K562 (cell line): ENCODE measurements around the gene PMEPA1. TPM values are rescaled to one million over a fixed set of nuclear protein-coding genes. Genes with fewer than 3 reads are reported as not detected.

ENCODE experiments used
- ATAC-seq: fragments of 200-7000 bp; cut with Tn5 transposase; 3 replicates; pipeline ENCODE4 v1.9.1; 2020; ENCODE audit warnings: moderate library complexity
- BruUV-seq: library from RNA; stranded (reverse); fragments of 400-500 nt; replicated peaks from 2 replicates; lab custom pipeline; 2021; lab: Mats Ljungman, UMichigan
- CTCF ChIA-PET: fragments of 300-600 bp; formaldehyde crosslinking; extraction: SDS; loops from one replicate; lab custom pipeline; 2021; ENCODE audit warnings: low intra/inter-chr PET ratio; lab: Yijun Ruan, JAX
- POLR2A ChIA-PET: fragments of 300-600, 350-650 bp; sonication (Branson Sonifier 250); formaldehyde crosslinking; extraction: SDS; loops from one replicate; lab custom pipeline; 2021; ENCODE audit warnings: antibody characterized with exemption, inconsistent platforms; lab: Yijun Ruan, JAX
- DNase-seq, 4 experiments: peaks; one replicate each; pipeline versions ENCODE4 v3.0.0 to v3.0.0-alpha.2; 2011 to 2018; ENCODE audit warnings: low spot score in 3 of 4, mixed read lengths in 3 of 4; ENCODE audit errors: extremely low read depth in 1 of 4
- FAIRE-seq: peaks from 2 replicates; lab custom pipeline; 2011; peaks lifted over from hg19 to GRCh38; lab: Jason Lieb, UNC
- H2AFZ ChIP-seq: 2 replicates; pipeline ENCODE4 v1.6.0; 2011; ENCODE audit warnings: low read depth, low read length, control low read depth, inconsistent platforms
- H3K27ac ChIP-seq: fragments of 200-600 bp; 3 replicates; pipeline ENCODE4 v1.8.0; 2011; ENCODE audit warnings: low read depth, mild to moderate bottlenecking, control low read depth, inconsistent platforms, low read length, moderate library complexity, mixed read lengths; ENCODE audit errors: extremely low read depth
- H3K27me3 ChIP-seq, 2 experiments: fragments of 300-600 bp in 1 of 2; 2 replicates in 1 of 2; 3 replicates in 1 of 2; pipeline versions ENCODE4 v1.6.0 to v1.8.0; 2011; ENCODE audit warnings: inconsistent platforms in 2 of 2, low read length in 2 of 2, mild to moderate bottlenecking in 1 of 2, mixed read lengths in 1 of 2, moderate library complexity in 1 of 2; ENCODE audit not compliant: control insufficient read depth in 2 of 2, insufficient read depth in 2 of 2
- H3K36me3 ChIP-seq: fragments of 300-600 bp; 3 replicates; pipeline ENCODE4 v1.8.0; 2011; ENCODE audit warnings: mild to moderate bottlenecking, low read length, inconsistent platforms; ENCODE audit not compliant: control insufficient read depth, insufficient read depth
- H3K4me1 ChIP-seq, 2 experiments: fragments of 200-600 bp in 1 of 2; replicated peaks in 1 of 2; 2 replicates in 1 of 2; 3 replicates in 1 of 2; pipeline versions ENCODE4 v1.5.1 to v1.8.0; 2011; ENCODE audit warnings: inconsistent platforms in 2 of 2, low read length in 2 of 2, mild to moderate bottlenecking in 1 of 2, mixed read lengths in 1 of 2, moderate library complexity in 1 of 2; ENCODE audit not compliant: control insufficient read depth in 2 of 2, insufficient read depth in 2 of 2
- H3K4me2 ChIP-seq: 2 replicates; pipeline ENCODE4 v1.6.1; 2011; ENCODE audit warnings: low read length, control low read depth, inconsistent platforms, mixed read lengths; ENCODE audit not compliant: insufficient read depth
- H3K4me3 ChIP-seq: fragments of 200-600 bp; sonication (generic), shearing (Covaris generic); 2 replicates; pipeline ENCODE4 v1.5.1; 2016; ENCODE audit warnings: control low read depth, inconsistent platforms
- H3K79me2 ChIP-seq: fragments of 200-600 bp; 3 replicates; pipeline ENCODE4 v1.8.0; 2011; ENCODE audit warnings: low read length, inconsistent platforms; ENCODE audit not compliant: control insufficient read depth, insufficient read depth
- H3K9ac ChIP-seq, 2 experiments: 2 replicates each; pipeline versions ENCODE4 v1.6.0 to v1.6.1; 2011; ENCODE audit warnings: low read depth in 2 of 2, low read length in 2 of 2, control low read depth in 1 of 2, inconsistent platforms in 1 of 2, mild to moderate bottlenecking in 1 of 2, mixed read lengths in 1 of 2; ENCODE audit not compliant: insufficient read depth in 1 of 2
- H3K9me1 ChIP-seq: one replicate; pipeline ENCODE4 v1.6.0; 2011; ENCODE audit warnings: inconsistent platforms, mild to moderate bottlenecking, low read length, moderate library complexity; ENCODE audit not compliant: control insufficient read depth, insufficient read depth
- H3K9me3 ChIP-seq: replicated peaks from 2 replicates; pipeline ENCODE4 v1.5.1; 2011; ENCODE audit warnings: low read depth, low read length, inconsistent platforms; ENCODE audit not compliant: control insufficient read depth, insufficient read depth
- H4K20me1 ChIP-seq: replicated peaks from 2 replicates; pipeline ENCODE4 v1.6.1; 2011; ENCODE audit warnings: low read length, inconsistent platforms, mixed read lengths; ENCODE audit not compliant: control insufficient read depth, insufficient read depth
- ATF1 ChIP-seq, 2 experiments: fragments of 450-650 bp in 1 of 2; IDR thresholded peaks; 2 replicates each; pipeline ENCODE4 v1.6.1; 2016; ENCODE audit warnings: missing compliant biosample characterization in 1 of 2, missing genetic modification characterization in 1 of 2
- FOS ChIP-seq: IDR thresholded peaks from 3 replicates; pipeline ENCODE4 v1.6.1; 2011; ENCODE audit not compliant: insufficient read length; ENCODE audit errors: extremely low read depth
- NEUROD1 ChIP-seq: fragments of 150-350 bp; IDR thresholded peaks from 2 replicates; pipeline ENCODE4 v1.6.1; 2014; ENCODE audit warnings: borderline replicate concordance, low read length, low read depth; ENCODE audit not compliant: partially characterized antibody
- PHB2 ChIP-seq: fragments of 450-650 bp; IDR thresholded peaks from 2 replicates; pipeline ENCODE4 v1.6.1; 2017; ENCODE audit warnings: low read depth
- SMARCA5 ChIP-seq: fragments of 450-650 bp; IDR thresholded peaks from 2 replicates; pipeline ENCODE4 v1.6.1; 2016
- WGBS: fragments of 100-300 bp; shearing (Covaris generic); methylation state at CpG from one replicate; pipeline ENCODE4 v1.1.6; 2016; ENCODE audit warnings: low coverage, mixed read lengths; ENCODE audit not compliant: insufficient coverage; ENCODE audit errors: missing lambda C conversion rate; 5-methylcytosine and 5-hydroxymethylcytosine counted together
- in situ Hi-C: fragments of 300-500 bp; cut with MboI; formaldehyde crosslinking; loops from 4 replicates; pipeline ENCODE4 v1.15.0; 2018; ENCODE audit warnings: inconsistent platforms, mixed read lengths
- intact Hi-C: fragments of 100-400 bp; cut with micrococcal nuclease; formaldehyde crosslinking; loops from 2 replicates; pipeline ENCODE4 v1.14.2; 2022
- polyA plus RNA-seq, 8 experiments: library from polyadenylated mRNA; depleted of rRNA in 4 of 8; stranded (reverse) in 5 of 8; unstranded in 3 of 8; fragments of >200 nt; fragmentation: Nextera tagmentation in 2 of 8; fragmentation: Illumina TruSeq in 1 of 8; extraction: Ambion mirVana in 2 of 8; extraction: Trizol in 1 of 8; gene quantifications; 2 replicates each; pipeline versions ENCODE4 v1.2.1 to v1.2.3, GENCODE V29; 2011 to 2014; ENCODE audit warnings: inconsistent platforms in 1 of 8, missing spikeins in 1 of 8
- total RNA-seq, 7 experiments: library from RNA; depleted of rRNA in 6 of 7; stranded (reverse); fragments of >200 nt in 6 of 7; fragmentation: Illumina TruSeq in 2 of 7; extraction: Trizol in 2 of 7; gene quantifications; 2 replicates each; pipeline versions ENCODE4 v1.2.1 to v1.2.3, GENCODE V29; 2011 to 2021; ENCODE audit warnings: low replicate concordance in 1 of 7
- TF ChIP-seq, protein P1 (sequence below): fragments of 450-650 bp; IDR thresholded peaks from 2 replicates; pipeline ENCODE4 v1.6.1; 2016

The PMEPA1 gene
- total and polyA plus RNA-seq, 9 of the 15 experiments (the other 6 are each of a cell fraction or from before 2014, with no cell fraction given) = 0.16 TPM; not detected in 8

- TF ChIP-seq, protein P1, sequence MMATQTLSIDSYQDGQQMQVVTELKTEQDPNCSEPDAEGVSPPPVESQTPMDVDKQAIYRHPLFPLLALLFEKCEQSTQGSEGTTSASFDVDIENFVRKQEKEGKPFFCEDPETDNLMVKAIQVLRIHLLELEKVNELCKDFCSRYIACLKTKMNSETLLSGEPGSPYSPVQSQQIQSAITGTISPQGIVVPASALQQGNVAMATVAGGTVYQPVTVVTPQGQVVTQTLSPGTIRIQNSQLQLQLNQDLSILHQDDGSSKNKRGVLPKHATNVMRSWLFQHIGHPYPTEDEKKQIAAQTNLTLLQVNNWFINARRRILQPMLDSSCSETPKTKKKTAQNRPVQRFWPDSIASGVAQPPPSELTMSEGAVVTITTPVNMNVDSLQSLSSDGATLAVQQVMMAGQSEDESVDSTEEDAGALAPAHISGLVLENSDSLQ = peak; percentile 98
- TF ChIP-seq SMARCA5 = no peak
- TF ChIP-seq NEUROD1 = peak; percentile 97
- TF ChIP-seq ATF1 (CRISPR knock-in tag; IDR thresholded peaks at IDR 0.05) = peak; percentile 44; the same call in 1 of the 2 replicates
- TF ChIP-seq ATF1 (tag; IDR thresholded peaks at IDR 0.05) = peak; percentile 97
- TF ChIP-seq FOS = peak; percentile 98
These were observed 8.7 kb upstream of the PMEPA1 start (continued) for GRCh38 chr20:57718490-57719009.

DNA sequence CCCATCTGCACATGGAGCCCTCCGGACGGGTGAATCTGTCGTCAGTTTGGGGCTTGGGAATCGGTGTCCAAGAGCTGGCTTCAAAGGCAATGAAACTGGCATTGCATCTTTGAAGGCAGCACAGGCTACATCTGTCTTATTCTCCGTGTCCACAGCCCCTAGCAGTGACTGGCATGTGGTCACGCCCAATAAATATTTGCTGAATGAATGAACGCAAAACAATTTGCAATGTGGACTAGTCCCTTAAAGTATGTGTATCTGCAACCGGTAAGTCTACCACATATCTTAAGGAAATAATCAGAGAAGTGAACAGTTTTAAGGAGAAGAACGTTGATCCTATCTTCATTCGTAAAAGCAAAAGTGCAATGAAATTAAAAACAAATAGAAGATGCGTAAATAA, 8.0 kb upstream of the PMEPA1 start:
- FAIRE-seq = no peak
- no peak for ATAC-seq
- CTCF ChIA-PET = no interaction called here
- 24% methylated on average over 11 of the region's 11 CpGs for WGBS
- peaks cover 18 to 57% of the 10 kb centered on the region in 2 experiments; a peak in 4 of 5 replicates for H3K27me3 ChIP-seq
- no peak overlapping the region for H3K27ac ChIP-seq
- BruUV-seq = no TSS peak
- H3K9ac ChIP-seq = no peak overlapping the region
- H3K9me1 ChIP-seq = no peaks in the 10 kb centered on the region
- in situ Hi-C loops (no loop called here), intact Hi-C loops (no loop called here)
- no peak for DNase-seq
- H3K4me2 ChIP-seq = no peak overlapping the region
- no peak overlapping the region for H2AFZ ChIP-seq
- no peaks in the 10 kb centered on the region for H3K36me3 ChIP-seq
- POLR2A ChIA-PET = no interaction called here
- TF ChIP-seq PHB2 = no peak
- no peak overlapping the region for H3K4me3 ChIP-seq
- H4K20me1 ChIP-seq = peaks cover 6% of the 10 kb centered on the region; the same call in 1 of the 2 replicates
- H3K79me2 ChIP-seq = no peaks in the 10 kb centered on the region
- peaks cover 0 to 6% of the 10 kb centered on the region in 2 experiments; a peak in 1 of 5 replicates for H3K4me1 ChIP-seq
- H3K9me3 ChIP-seq = no peaks in the 10 kb centered on the region
